SU-DHL-6 (cell line): ENCODE results near the gene APH1B.

Experiments used
- EZH2phosphoT487 ChIP-seq: fragments of 200-600 bp; sonication (generic), shearing (Covaris generic); conservative IDR thresholded peaks from 2 replicates; pipeline ENCODE4 v1.6.1; 2018; ENCODE audit warnings: mild to moderate bottlenecking, antibody characterized with exemption, low read length, moderate library complexity, mixed read lengths
- TF ChIP-seq, protein P1 (sequence below): fragments of 200-600 bp; sonication (generic); IDR thresholded peaks from one replicate; pipeline ENCODE4 v1.5.1; 2017; ENCODE audit warnings: antibody characterized with exemption, mild to moderate bottlenecking, low read length, moderate library complexity; ENCODE audit not compliant: insufficient read depth, poor library complexity, severe bottlenecking

- no peak for TF ChIP-seq EZH2phosphoT487
- TF ChIP-seq, protein P1, sequence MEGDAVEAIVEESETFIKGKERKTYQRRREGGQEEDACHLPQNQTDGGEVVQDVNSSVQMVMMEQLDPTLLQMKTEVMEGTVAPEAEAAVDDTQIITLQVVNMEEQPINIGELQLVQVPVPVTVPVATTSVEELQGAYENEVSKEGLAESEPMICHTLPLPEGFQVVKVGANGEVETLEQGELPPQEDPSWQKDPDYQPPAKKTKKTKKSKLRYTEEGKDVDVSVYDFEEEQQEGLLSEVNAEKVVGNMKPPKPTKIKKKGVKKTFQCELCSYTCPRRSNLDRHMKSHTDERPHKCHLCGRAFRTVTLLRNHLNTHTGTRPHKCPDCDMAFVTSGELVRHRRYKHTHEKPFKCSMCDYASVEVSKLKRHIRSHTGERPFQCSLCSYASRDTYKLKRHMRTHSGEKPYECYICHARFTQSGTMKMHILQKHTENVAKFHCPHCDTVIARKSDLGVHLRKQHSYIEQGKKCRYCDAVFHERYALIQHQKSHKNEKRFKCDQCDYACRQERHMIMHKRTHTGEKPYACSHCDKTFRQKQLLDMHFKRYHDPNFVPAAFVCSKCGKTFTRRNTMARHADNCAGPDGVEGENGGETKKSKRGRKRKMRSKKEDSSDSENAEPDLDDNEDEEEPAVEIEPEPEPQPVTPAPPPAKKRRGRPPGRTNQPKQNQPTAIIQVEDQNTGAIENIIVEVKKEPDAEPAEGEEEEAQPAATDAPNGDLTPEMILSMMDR: no peak
These were observed 81.0 kb downstream of the APH1B start for GRCh38 chr15:63358241-63359029.
